GM21528 (cell line): ENCODE results near the gene C1QTNF6.

Experiments used
- ATAC-seq: cut with Tn5 transposase; IDR thresholded peaks from one replicate; pipeline ENCODE4 v1.9.1; 2021; ENCODE audit warnings: mild to moderate bottlenecking, moderate library complexity; ENCODE audit not compliant: unreplicated experiment, low FRiP score

C1QTNF6 gene

GRCh38 chr22:37194750-37195149 is 6.7 kb upstream of the C1QTNF6 start:
- no peak for ATAC-seq

GRCh38 chr22:37193629-37194191 is 5.7 kb upstream of the C1QTNF6 start:
- no peak for ATAC-seq

- ATAC-seq = no peak
Observed at GRCh38 chr22:37192741-37193140, 4.7 kb upstream of the C1QTNF6 start.

- no peak for ATAC-seq
Observed at GRCh38 chr22:37192204-37192603, 4.2 kb upstream of the C1QTNF6 start.

GRCh38 chr22:37190262-37190780 is 2.3 kb upstream of the C1QTNF6 start:
- no peak for ATAC-seq

- ATAC-seq = no peak
Observed at GRCh38 chr22:37188901-37189466, 937 bp upstream of the C1QTNF6 start.

GRCh38 chr22:37187552-37187890 is 526 bp downstream of the C1QTNF6 start:
- no peak for ATAC-seq

- no peak for ATAC-seq
Observed at GRCh38 chr22:37186997-37187522, 987 bp downstream of the C1QTNF6 start.

GRCh38 chr22:37186228-37186996 is 1.6 kb downstream of the C1QTNF6 start:
- no peak for ATAC-seq

- no peak for ATAC-seq
Observed at GRCh38 chr22:37185646-37186227, 2.3 kb downstream of the C1QTNF6 start.

GRCh38 chr22:37184816-37185541 is 3.1 kb downstream of the C1QTNF6 start:
- no peak for ATAC-seq

- ATAC-seq = no peak
Observed at GRCh38 chr22:37184380-37184755, 3.7 kb downstream of the C1QTNF6 start.

GRCh38 chr22:37183432-37184379 is 4.3 kb downstream of the C1QTNF6 start:
- no peak for ATAC-seq

- no peak for ATAC-seq
Observed at GRCh38 chr22:37182949-37183245, 5.2 kb downstream of the C1QTNF6 start.

GRCh38 chr22:37182101-37182948 is 5.7 kb downstream of the C1QTNF6 start:
- no peak for ATAC-seq

GRCh38 chr22:37181681-37182080 is 6.4 kb downstream of the C1QTNF6 start:
- ATAC-seq = no peak

- no peak for ATAC-seq
Observed at GRCh38 chr22:37180531-37181231, 7.4 kb downstream of the C1QTNF6 start.
